Spleen (tissue), 11 donors: ENCODE data around the gene RHOT2. TPM values are rescaled to one million over a fixed set of nuclear protein-coding genes. Genes with fewer than 3 reads are reported as not detected.
"Not testable (repeated sequence)": the region's sequence is repeated elsewhere in the genome, so short reads cannot be mapped to it uniquely, and the experiment has no call there.

Experiments
- DNase-seq: peaks from one replicate; pipeline ENCODE4 v3.0.0-alpha.2; 2020
- H3K27ac ChIP-seq, 8 donors: fragments of 200-600 bp; sonication (generic) in 7 of 8; 1 replicate in 4 of 8; 2 replicates in 4 of 8; pipeline versions ENCODE4 v1.5.0 to v1.8.0; 2016 to 2021; ENCODE audit warnings: inconsistent platforms in 4 of 8, mild to moderate bottlenecking in 4 of 8, moderate library complexity in 1 of 8
- H3K27me3 ChIP-seq, 7 donors: fragments of 200-600 bp; sonication (generic) in 6 of 7; replicated peaks in 1 of 7; 1 replicate in 4 of 7; 2 replicates in 3 of 7; pipeline versions ENCODE4 v1.5.0 to v1.8.0; 2016 to 2021; ENCODE audit warnings: inconsistent platforms in 3 of 7, mild to moderate bottlenecking in 1 of 7
- H3K36me3 ChIP-seq, 6 donors: fragments of 200-600 bp; sonication (generic) in 5 of 6; 1 replicate in 4 of 6; 2 replicates in 2 of 6; pipeline versions ENCODE4 v1.5.0 to v1.8.0; 2016 to 2021; ENCODE audit warnings: inconsistent platforms in 2 of 6
- H3K4me1 ChIP-seq, 6 donors: fragments of 200-600 bp; sonication (generic) in 5 of 6; 1 replicate in 3 of 6; 2 replicates in 3 of 6; pipeline versions ENCODE4 v1.5.0 to v1.8.0; 2016 to 2021; ENCODE audit warnings: inconsistent platforms in 3 of 6
- H3K4me3 ChIP-seq, 8 donors: fragments of 200-600 bp; sonication (generic) in 7 of 8; 1 replicate in 4 of 8; 2 replicates in 4 of 8; pipeline versions ENCODE4 v1.5.0 to v1.8.0; 2016 to 2021; ENCODE audit warnings: inconsistent platforms in 4 of 8, mild to moderate bottlenecking in 4 of 8, moderate library complexity in 2 of 8
- H3K9me3 ChIP-seq, 8 donors: fragments of 200-600 bp; sonication (generic) in 7 of 8; 1 replicate in 4 of 8; 2 replicates in 4 of 8; pipeline versions ENCODE4 v1.5.0 to v1.8.0; 2016 to 2021; ENCODE audit warnings: inconsistent platforms in 4 of 8
- POLR2A ChIP-seq, 3 donors: fragments of 450-650 bp; IDR thresholded peaks; one replicate each; pipeline ENCODE4 v1.5.1; 2017; ENCODE audit warnings: antibody characterized with exemption in 3 of 3, mild to moderate bottlenecking in 1 of 3
- POLR2AphosphoS5 ChIP-seq, 3 donors: sonication (generic); formaldehyde crosslinking; IDR thresholded peaks; one replicate each; pipeline ENCODE4 v1.5.1; 2017; ENCODE audit warnings: antibody characterized with exemption in 3 of 3
- WGBS, 5 donors: extraction: QIAGEN DNeasy Blood & Tissue Kit in 3 of 5; methylation state at CpG; one replicate each; pipeline versions ENCODE4 v1.1.5 to v1.1.7; 2013 to 2018; 5-methylcytosine and 5-hydroxymethylcytosine counted together
- intact Hi-C: fragments of 100-400 bp; cut with DNase I; formaldehyde crosslinking; loops from one replicate; pipeline ENCODE4 v1.15.0; 2023; ENCODE audit warnings: low total_unique reads
- polyA plus RNA-seq, 3 donors: library from polyadenylated mRNA; stranded (reverse); fragments of 200-250 nt; gene quantifications; one replicate each; pipeline ENCODE4 v1.2.1, GENCODE V29; 2013
- total RNA-seq, 7 donors: library from RNA; depleted of rRNA in 3 of 7; stranded (reverse); fragments of >200 nt in 3 of 7; fragmentation: NEBNext Ultra II Directional in 4 of 7; extraction: Animal tissue kit (Norgen Biotek cat#: 25700) in 4 of 7; gene quantifications; one replicate each; pipeline versions ENCODE4 v1.1.0 to v1.2.1, GENCODE V29; 2016 to 2021
- TF ChIP-seq, protein P1 (sequence below), 11 experiments: fragments of 200-600 bp in 7 of 11; fragments of 450-650 bp in 4 of 11; sonication (generic) in 4 of 11; IDR thresholded peaks in 8 of 11; conservative IDR thresholded peaks in 3 of 11; 1 replicate in 7 of 11; 2 replicates in 4 of 11; pipeline versions ENCODE4 v1.4.0 to v1.8.0; 2016 to 2021; ENCODE audit warnings: antibody characterized with exemption in 11 of 11, inconsistent platforms in 4 of 11, mild to moderate bottlenecking in 1 of 11
- donor health status: healthy with polysubstance abuse.
- donor health status: DM: no; HTN: no; CAD: no; lungs with moderate emphysema.
- donor health status: DM: no; HTN: no; CAD: no.
- donor health status: Bipolar disorder and iron deficiency.
- donor health status: healthy.
- donor health status: DM: no; HTN: no; CAD: no.
- donor health status: DM: yes; HTN: yes; CAD: no.

Gene RHOT2
- total and polyA plus RNA-seq, 10 donors, result 71.3 to 309 (median 137) TPM

DNA sequence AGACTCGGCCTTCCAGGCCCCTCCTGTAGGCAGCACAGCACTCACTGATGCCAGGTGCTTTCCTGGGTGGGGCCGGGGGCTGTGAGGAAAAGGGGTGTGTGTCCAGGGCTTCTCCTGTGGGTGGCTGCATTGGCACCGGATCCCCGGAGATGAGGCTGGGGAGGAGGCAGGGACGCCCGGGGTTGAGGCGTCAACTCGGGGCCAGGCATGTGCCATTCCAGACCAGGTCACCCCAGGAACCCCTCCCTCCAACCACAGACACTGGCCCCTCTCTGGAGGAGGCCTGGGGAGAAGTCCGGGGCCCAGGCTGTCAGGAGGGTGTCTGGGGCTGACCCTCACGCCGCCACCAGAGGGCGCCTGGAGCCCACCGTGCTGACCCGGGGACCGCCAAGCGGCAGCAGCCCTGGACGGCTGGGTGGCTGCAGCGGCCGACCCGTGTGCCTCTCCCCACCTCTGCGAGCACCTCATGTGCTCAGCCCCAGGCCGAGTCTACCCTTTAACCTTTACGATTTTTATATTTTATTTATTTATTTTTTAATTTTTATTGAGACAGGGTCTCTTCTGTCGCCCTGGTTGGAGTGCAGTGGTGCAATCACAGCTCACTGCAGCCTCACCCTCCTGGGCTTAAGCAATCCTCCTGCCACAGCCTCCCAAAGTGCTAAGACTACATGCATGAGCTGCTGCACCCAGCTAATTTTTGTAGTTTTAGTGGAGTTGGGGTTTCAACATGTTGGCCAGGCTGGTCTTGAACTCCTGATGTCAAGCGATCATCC lies 43.8 kb downstream of the RHOT2 start:
- intact Hi-C loops, result loop anchor here (5.0 kb wide), 1 partner anchor 76 kb away; the partner anchor contains the start of genes CHTF18 and RPUSD1
- no peak overlapping the region for H3K27ac ChIP-seq

DNA sequence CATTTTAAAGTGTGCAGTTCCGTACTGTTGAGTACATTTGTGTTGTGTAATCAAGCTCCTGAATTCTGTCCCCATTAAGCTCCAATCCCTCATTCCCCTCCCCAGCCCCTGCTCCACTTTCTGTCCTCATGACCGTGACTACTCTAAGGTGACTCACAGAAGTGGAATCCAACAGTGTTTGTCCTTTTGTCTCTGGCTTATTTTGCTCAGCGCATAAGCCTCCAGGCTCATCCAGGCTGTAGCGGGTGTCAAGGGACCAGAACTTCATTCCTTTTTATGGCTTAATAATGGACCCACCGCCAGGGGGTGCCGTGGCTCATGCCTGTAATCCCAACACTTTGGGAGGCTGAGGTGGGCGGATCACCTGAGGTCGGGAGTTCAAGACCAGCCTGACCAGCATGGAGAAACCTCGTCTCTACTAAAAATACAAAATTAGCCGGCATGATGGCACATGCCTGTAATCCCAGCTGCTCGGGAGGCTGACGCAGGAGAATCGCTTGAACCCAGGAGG lies 44.9 kb downstream of the RHOT2 start:
- peaks cover 4 to 52% (median 34%) of the 10 kb centered on the region in 6 donors for H3K4me1 ChIP-seq
- H3K9me3 ChIP-seq, H3K36me3 ChIP-seq, H3K27ac ChIP-seq, DNase-seq, H3K4me3 ChIP-seq: not testable (repeated sequence)
- TF ChIP-seq, protein P1, sequence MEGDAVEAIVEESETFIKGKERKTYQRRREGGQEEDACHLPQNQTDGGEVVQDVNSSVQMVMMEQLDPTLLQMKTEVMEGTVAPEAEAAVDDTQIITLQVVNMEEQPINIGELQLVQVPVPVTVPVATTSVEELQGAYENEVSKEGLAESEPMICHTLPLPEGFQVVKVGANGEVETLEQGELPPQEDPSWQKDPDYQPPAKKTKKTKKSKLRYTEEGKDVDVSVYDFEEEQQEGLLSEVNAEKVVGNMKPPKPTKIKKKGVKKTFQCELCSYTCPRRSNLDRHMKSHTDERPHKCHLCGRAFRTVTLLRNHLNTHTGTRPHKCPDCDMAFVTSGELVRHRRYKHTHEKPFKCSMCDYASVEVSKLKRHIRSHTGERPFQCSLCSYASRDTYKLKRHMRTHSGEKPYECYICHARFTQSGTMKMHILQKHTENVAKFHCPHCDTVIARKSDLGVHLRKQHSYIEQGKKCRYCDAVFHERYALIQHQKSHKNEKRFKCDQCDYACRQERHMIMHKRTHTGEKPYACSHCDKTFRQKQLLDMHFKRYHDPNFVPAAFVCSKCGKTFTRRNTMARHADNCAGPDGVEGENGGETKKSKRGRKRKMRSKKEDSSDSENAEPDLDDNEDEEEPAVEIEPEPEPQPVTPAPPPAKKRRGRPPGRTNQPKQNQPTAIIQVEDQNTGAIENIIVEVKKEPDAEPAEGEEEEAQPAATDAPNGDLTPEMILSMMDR (IDR thresholded peaks at IDR 0.05 in 8 of 11, conservative IDR thresholded peaks at IDR 0.05 in 3 of 11), result peak in 5 of 11 experiments; percentile 10 to 42 (median 27)
- peaks cover 8 to 98% (median 49%) of the 10 kb centered on the region in 7 donors for H3K27me3 ChIP-seq
- intact Hi-C loops, result loop anchor here (5.0 kb wide), 1 partner anchor 75 kb away; the partner anchor contains the start of genes CHTF18 and RPUSD1
- 50 to 60% (median 53%) methylated on average over 13 of the region's 13 CpGs for WGBS, 5 donors

More for the DNA sequence above, 43.8 kb downstream of the RHOT2 start:
- peak; percentile 96 for DNase-seq
- Histone ChIP-seq H3K9me3 (no peaks in the 10 kb centered on the region), H3K27me3 (peaks cover 8 to 98% (median 58%) of the 10 kb centered on the region in 7 donors), H3K36me3 (peaks cover 0 to under 1% (median 0%) of the 10 kb centered on the region in 6 donors), H3K4me1 (peaks cover 4 to 49% (median 33%) of the 10 kb centered on the region in 6 donors), H3K4me3 (no peak overlapping the region)
- WGBS, 5 donors, result 8 to 14% (median 12%) methylated on average over 17 to 25 of the region's 25 CpGs
- TF ChIP-seq POLR2AphosphoS5 (IDR thresholded peaks at IDR 0.05) (peak; percentile 54 to 77 (median 67)), POLR2A (IDR thresholded peaks at IDR 0.05) (no peak)
- TF ChIP-seq, protein P1 (IDR thresholded peaks at IDR 0.05 in 8 of 11, conservative IDR thresholded peaks at IDR 0.05 in 3 of 11), result peak; percentile 76 to 99 (median 95)

DNA sequence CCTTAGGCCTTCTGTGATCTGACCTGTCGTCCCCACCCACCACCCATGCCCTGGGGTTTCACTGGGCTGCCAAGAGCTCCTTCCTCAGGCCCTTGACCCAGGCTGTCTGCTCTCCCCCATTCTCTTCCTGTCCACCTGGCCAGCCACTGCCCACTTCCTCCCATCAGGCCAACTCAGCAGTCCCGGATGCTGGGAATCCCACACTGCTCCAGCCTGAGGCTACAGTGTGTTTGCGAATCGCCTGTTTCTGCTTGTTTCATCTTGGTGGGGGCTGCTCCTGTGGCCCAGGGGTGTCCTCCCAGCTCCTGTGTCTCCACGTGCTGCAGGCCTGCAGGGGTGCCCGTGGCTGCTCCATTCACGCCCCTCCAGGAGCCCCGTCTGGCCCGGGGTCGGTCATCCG lies 46.1 kb downstream of the RHOT2 start:
- Histone ChIP-seq H3K27ac (no peak overlapping the region), H3K9me3 (no peaks in the 10 kb centered on the region), H3K4me3 (peak overlapping the region in 4 of 8 donors; percentile 10 to 93 (median 76)), H3K36me3 (peaks cover 0 to 5% (median 0%) of the 10 kb centered on the region in 6 donors), H3K4me1 (peaks cover 4 to 60% (median 34%) of the 10 kb centered on the region in 6 donors), H3K27me3 (peaks cover 8 to 88% (median 36%) of the 10 kb centered on the region in 7 donors)
- 40 to 69% (median 56%) methylated on average over 8 to 11 of the region's 11 CpGs for WGBS, 5 donors
- no peak for TF ChIP-seq POLR2A (IDR thresholded peaks at IDR 0.05)
- no peak for TF ChIP-seq POLR2AphosphoS5 (IDR thresholded peaks at IDR 0.05)
- TF ChIP-seq, protein P1 (IDR thresholded peaks at IDR 0.05 in 8 of 11, conservative IDR thresholded peaks at IDR 0.05 in 3 of 11), result no peak
- intact Hi-C loops, result loop anchor here (5.0 kb wide), 1 partner anchor 73 kb away; the partner anchor contains the start of genes CHTF18 and RPUSD1
- no peak for DNase-seq
